ENCODE results near the gene HMX1.

DNA sequence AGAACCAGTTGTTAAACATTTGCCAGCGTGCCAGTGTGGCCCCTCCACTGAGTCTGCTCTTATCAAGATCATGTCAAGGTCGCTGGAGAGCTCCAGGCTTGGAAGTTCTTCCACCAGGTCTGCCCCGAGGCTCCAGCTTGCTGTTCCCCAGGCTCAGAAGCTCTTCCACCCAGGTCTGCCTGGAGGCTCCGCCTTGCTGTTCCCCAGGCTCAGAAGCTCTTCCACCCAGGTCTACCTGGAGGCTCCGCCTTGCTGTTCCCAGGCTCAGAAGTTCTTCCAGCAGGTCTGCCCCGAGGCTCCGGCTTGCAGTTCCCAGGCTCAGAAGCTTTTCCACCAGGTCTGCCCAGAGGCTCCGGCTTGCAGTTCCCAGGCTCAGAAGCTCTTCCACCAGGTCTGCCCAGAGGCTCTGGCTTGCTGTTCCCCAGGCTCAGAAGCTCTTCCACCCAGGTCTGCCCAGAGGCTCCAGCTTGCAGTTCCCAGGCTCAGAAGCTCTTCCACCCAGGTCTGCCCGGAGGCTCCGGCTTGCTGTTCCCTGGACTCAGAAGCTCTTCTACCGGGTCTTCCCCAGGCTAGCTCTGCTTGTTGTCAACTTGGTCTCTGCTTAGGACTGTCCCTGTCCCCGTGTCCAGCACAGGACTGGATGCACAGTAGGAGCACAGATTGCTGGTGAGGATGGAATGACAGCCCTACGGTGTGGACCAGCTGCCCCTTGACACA, 54.4 kb downstream of the HMX1 start:
- TF ChIP-seq, protein P1, sequence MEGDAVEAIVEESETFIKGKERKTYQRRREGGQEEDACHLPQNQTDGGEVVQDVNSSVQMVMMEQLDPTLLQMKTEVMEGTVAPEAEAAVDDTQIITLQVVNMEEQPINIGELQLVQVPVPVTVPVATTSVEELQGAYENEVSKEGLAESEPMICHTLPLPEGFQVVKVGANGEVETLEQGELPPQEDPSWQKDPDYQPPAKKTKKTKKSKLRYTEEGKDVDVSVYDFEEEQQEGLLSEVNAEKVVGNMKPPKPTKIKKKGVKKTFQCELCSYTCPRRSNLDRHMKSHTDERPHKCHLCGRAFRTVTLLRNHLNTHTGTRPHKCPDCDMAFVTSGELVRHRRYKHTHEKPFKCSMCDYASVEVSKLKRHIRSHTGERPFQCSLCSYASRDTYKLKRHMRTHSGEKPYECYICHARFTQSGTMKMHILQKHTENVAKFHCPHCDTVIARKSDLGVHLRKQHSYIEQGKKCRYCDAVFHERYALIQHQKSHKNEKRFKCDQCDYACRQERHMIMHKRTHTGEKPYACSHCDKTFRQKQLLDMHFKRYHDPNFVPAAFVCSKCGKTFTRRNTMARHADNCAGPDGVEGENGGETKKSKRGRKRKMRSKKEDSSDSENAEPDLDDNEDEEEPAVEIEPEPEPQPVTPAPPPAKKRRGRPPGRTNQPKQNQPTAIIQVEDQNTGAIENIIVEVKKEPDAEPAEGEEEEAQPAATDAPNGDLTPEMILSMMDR (conservative IDR thresholded peaks at IDR 0.05; ENCODE audit: low read depth in 2 of 2): no peak
- no peak for TF ChIP-seq ZNF114 (CRISPR knock-in tag; IDR thresholded peaks at IDR 0.05)
- no peak for TF ChIP-seq CREB1 (CRISPR knock-in tag; IDR thresholded peaks at IDR 0.05; ENCODE audit: low read depth)
- TF ChIP-seq EZH2phosphoT487 (IDR thresholded peaks at IDR 0.05; ENCODE audit: unreplicated experiment): no peak
- no peak for TF ChIP-seq POLR2AphosphoS5 (IDR thresholded peaks at IDR 0.05; ENCODE audit: low read depth)
- TF ChIP-seq EZH2 (IDR thresholded peaks at IDR 0.05; ENCODE audit: low read depth, unreplicated experiment): no peak
- TF ChIP-seq STAT1 (IDR thresholded peaks at IDR 0.05; ENCODE audit: unreplicated experiment): no peak
- TF ChIP-seq, protein P2, sequence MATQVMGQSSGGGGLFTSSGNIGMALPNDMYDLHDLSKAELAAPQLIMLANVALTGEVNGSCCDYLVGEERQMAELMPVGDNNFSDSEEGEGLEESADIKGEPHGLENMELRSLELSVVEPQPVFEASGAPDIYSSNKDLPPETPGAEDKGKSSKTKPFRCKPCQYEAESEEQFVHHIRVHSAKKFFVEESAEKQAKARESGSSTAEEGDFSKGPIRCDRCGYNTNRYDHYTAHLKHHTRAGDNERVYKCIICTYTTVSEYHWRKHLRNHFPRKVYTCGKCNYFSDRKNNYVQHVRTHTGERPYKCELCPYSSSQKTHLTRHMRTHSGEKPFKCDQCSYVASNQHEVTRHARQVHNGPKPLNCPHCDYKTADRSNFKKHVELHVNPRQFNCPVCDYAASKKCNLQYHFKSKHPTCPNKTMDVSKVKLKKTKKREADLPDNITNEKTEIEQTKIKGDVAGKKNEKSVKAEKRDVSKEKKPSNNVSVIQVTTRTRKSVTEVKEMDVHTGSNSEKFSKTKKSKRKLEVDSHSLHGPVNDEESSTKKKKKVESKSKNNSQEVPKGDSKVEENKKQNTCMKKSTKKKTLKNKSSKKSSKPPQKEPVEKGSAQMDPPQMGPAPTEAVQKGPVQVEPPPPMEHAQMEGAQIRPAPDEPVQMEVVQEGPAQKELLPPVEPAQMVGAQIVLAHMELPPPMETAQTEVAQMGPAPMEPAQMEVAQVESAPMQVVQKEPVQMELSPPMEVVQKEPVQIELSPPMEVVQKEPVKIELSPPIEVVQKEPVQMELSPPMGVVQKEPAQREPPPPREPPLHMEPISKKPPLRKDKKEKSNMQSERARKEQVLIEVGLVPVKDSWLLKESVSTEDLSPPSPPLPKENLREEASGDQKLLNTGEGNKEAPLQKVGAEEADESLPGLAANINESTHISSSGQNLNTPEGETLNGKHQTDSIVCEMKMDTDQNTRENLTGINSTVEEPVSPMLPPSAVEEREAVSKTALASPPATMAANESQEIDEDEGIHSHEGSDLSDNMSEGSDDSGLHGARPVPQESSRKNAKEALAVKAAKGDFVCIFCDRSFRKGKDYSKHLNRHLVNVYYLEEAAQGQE (IDR thresholded peaks at IDR 0.05; ENCODE audit: unreplicated experiment): no peak
- no peak for TF ChIP-seq NANOG (IDR thresholded peaks at IDR 0.05; ENCODE audit: borderline replicate concordance)
- TF ChIP-seq JUNB (IDR thresholded peaks at IDR 0.05; ENCODE audit: unreplicated experiment): no peak
